GM12878 (cell line): ENCODE data around the gene CD34. TPM values are rescaled to one million over a fixed set of nuclear protein-coding genes. Genes with fewer than 3 reads are reported as not detected.

Experiments
- ATAC-seq: fragments of 200-7000 bp; cut with Tn5 transposase; 3 replicates; pipeline ENCODE4 v1.9.1; 2020; ENCODE audit warnings: mild to moderate bottlenecking, moderate library complexity
- BruUV-seq: library from RNA; stranded (reverse); fragments of 400-500 nt; replicated peaks from 2 replicates; lab custom pipeline; 2021; lab: Mats Ljungman, UMichigan
- CTCF ChIA-PET: fragments of 300-600 bp; sonication (Branson Sonifier 250); formaldehyde crosslinking; extraction: SDS; loops from one replicate; lab custom pipeline; 2021; ENCODE audit warnings: inconsistent platforms; lab: Yijun Ruan, JAX
- POLR2A ChIA-PET: fragments of 350-600 bp; formaldehyde crosslinking; extraction: SDS; loops from one replicate; lab custom pipeline; 2021; ENCODE audit warnings: inconsistent platforms; lab: Charles Lee
- RAD21 ChIA-PET: fragments of 300-600 bp; sonication (Branson Sonifier 250); formaldehyde crosslinking; loops from one replicate; lab custom pipeline; 2023; ENCODE audit warnings: antibody characterized with exemption; ENCODE audit not compliant: unreplicated experiment; lab: Charles Lee
- SMC1A ChIA-PET: fragments of 300-600 bp; sonication (Branson Sonifier 250); formaldehyde crosslinking; loops from one replicate; lab custom pipeline; 2023; ENCODE audit not compliant: unreplicated experiment, uncharacterized antibody; lab: Charles Lee
- DNase-seq: peaks from one replicate; pipeline ENCODE4 v3.0.0-alpha.2; 2011; ENCODE audit warnings: low read depth, low spot score
- FAIRE-seq: peaks from 3 replicates; lab custom pipeline; 2011; peaks lifted over from hg19 to GRCh38; lab: Jason Lieb, UNC
- H2AFZ ChIP-seq: 2 replicates; pipeline ENCODE4 v1.6.0; 2011; ENCODE audit warnings: low read depth, low read length, control low read depth; ENCODE audit not compliant: control insufficient read depth
- H3K27ac ChIP-seq: 2 replicates; pipeline ENCODE4 v1.5.1; 2011; ENCODE audit warnings: control low read depth; ENCODE audit not compliant: control insufficient read depth, insufficient read depth
- H3K27me3 ChIP-seq, 2 experiments: replicated peaks in 1 of 2; 2 replicates each; pipeline versions ENCODE4 v1.6.0 to v1.6.1; 2011; ENCODE audit warnings: low read length in 1 of 2; ENCODE audit not compliant: control insufficient read depth in 2 of 2, insufficient read depth in 2 of 2
- H3K36me3 ChIP-seq, 2 experiments: 2 replicates each; pipeline ENCODE4 v1.5.1; 2011; ENCODE audit warnings: low read length in 1 of 2; ENCODE audit not compliant: control insufficient read depth in 2 of 2, insufficient read depth in 2 of 2
- H3K4me1 ChIP-seq: 2 replicates; pipeline ENCODE4 v1.6.1; 2011; ENCODE audit warnings: mild to moderate bottlenecking, low read length, moderate library complexity, mixed read lengths; ENCODE audit not compliant: control insufficient read depth, insufficient read depth
- H3K4me2 ChIP-seq: 2 replicates; pipeline ENCODE4 v1.6.0; 2011; ENCODE audit warnings: control low read depth; ENCODE audit not compliant: control insufficient read depth, insufficient read depth
- H3K4me3 ChIP-seq: fragments of 200-600 bp; sonication (generic); 2 replicates; pipeline ENCODE4 v1.5.1; 2016
- H3K79me2 ChIP-seq: 2 replicates; pipeline ENCODE4 v1.6.0; 2011; ENCODE audit warnings: low read length; ENCODE audit not compliant: control insufficient read depth, insufficient read depth
- H3K9ac ChIP-seq: 2 replicates; pipeline ENCODE4 v1.8.0; 2011; ENCODE audit warnings: low read length, control low read depth, mixed read lengths; ENCODE audit not compliant: control insufficient read depth, insufficient read depth
- H3K9me3 ChIP-seq: replicated peaks from 3 replicates; pipeline ENCODE4 v1.5.1; 2011; ENCODE audit warnings: mild to moderate bottlenecking, low read length; ENCODE audit not compliant: control insufficient read depth, insufficient read depth
- H4K20me1 ChIP-seq: 2 replicates; pipeline ENCODE4 v1.6.0; 2011; ENCODE audit not compliant: control insufficient read depth, insufficient read depth
- ATF7 ChIP-seq: fragments of 450-650 bp; IDR thresholded peaks from 2 replicates; pipeline ENCODE4 v1.6.1; 2016; ENCODE audit warnings: low read depth, mild to moderate bottlenecking
- BACH1 ChIP-seq: fragments of 450-650 bp; IDR thresholded peaks from 2 replicates; pipeline ENCODE4 v1.6.1; 2017; ENCODE audit warnings: mild to moderate bottlenecking, borderline replicate concordance
- BHLHE40 ChIP-seq, 2 experiments: fragments of 450-650 bp in 1 of 2; IDR thresholded peaks; 2 replicates each; pipeline ENCODE4 v1.6.1; 2011 to 2017; ENCODE audit warnings: low read depth in 2 of 2, borderline replicate concordance in 1 of 2, improper control_type of control experiment in 1 of 2, low read length in 1 of 2, mild to moderate bottlenecking in 1 of 2
- CHD4 ChIP-seq: fragments of 200-600 bp; sonication (generic); IDR thresholded peaks from 2 replicates; pipeline ENCODE4 v1.6.1; 2016; ENCODE audit warnings: mild to moderate bottlenecking
- FOS ChIP-seq: IDR thresholded peaks from 3 replicates; pipeline ENCODE4 v1.6.1; 2011; ENCODE audit warnings: borderline replicate concordance; ENCODE audit not compliant: insufficient read length; ENCODE audit errors: extremely low read depth
- FOXM1 ChIP-seq: IDR thresholded peaks from 2 replicates; pipeline ENCODE4 v1.6.1; 2012; ENCODE audit warnings: low read depth, mild to moderate bottlenecking, inconsistent platforms, low read length, moderate library complexity
- MEF2A ChIP-seq: IDR thresholded peaks from 2 replicates; pipeline ENCODE4 v1.6.1; 2011; ENCODE audit warnings: low read depth, mild to moderate bottlenecking, low read length, moderate library complexity; ENCODE audit not compliant: insufficient read depth
- SIX5 ChIP-seq: IDR thresholded peaks from 2 replicates; pipeline ENCODE4 v1.6.1; 2011; ENCODE audit warnings: mild to moderate bottlenecking, low read depth, low read length, moderate library complexity; ENCODE audit not compliant: severe bottlenecking
- TARDBP ChIP-seq: IDR thresholded peaks from 2 replicates; pipeline ENCODE4 v1.6.1; 2016; ENCODE audit warnings: borderline replicate concordance
- ZNF622 ChIP-seq: fragments of 450-650 bp; IDR thresholded peaks from 2 replicates; pipeline ENCODE4 v1.6.1; 2017; ENCODE audit warnings: mild to moderate bottlenecking, inconsistent platforms
- ZZZ3 ChIP-seq: IDR thresholded peaks from 2 replicates; pipeline ENCODE4 v1.6.1; 2011; ENCODE audit warnings: low read depth; ENCODE audit not compliant: control insufficient read depth, insufficient read length
- WGBS: methylation state at CpG from one replicate; pipeline ENCODE4 v1.1.6; 2016; ENCODE audit warnings: low lambda C conversion rate; ENCODE audit not compliant: insufficient replicate concordance, insufficient coverage; ENCODE audit errors: missing lambda C conversion rate; 5-methylcytosine and 5-hydroxymethylcytosine counted together
- in situ Hi-C: fragments of 300-500 bp; cut with MboI; formaldehyde crosslinking; loops from 9 replicates; pipeline ENCODE4 v1.14.3; 2018; ENCODE audit warnings: mixed read lengths
- intact Hi-C: fragments of 100-400 bp; cut with micrococcal nuclease; formaldehyde crosslinking; loops from one replicate; pipeline ENCODE4 v1.14.2; 2022; ENCODE audit not compliant: unreplicated experiment
- polyA plus RNA-seq, 11 experiments: library from polyadenylated mRNA; depleted of rRNA in 4 of 11; unstranded in 6 of 11; stranded (reverse) in 5 of 11; fragments of >200 nt; fragmentation: Nextera tagmentation in 4 of 11; fragmentation: Illumina TruSeq in 1 of 11; extraction: Ambion mirVana in 4 of 11; extraction: Trizol in 1 of 11; gene quantifications; 1 replicate in 1 of 11; 2 replicates in 10 of 11; pipeline versions ENCODE4 v1.2.1 to v1.2.3, GENCODE V29; 2011 to 2016; ENCODE audit warnings: inconsistent platforms in 2 of 11, missing spikeins in 2 of 11, low read depth in 1 of 11
- total RNA-seq, 4 experiments: library from RNA; depleted of rRNA in 3 of 4; stranded (reverse); fragments of >200 nt in 3 of 4; fragmentation: Illumina TruSeq in 1 of 4; extraction: Trizol in 1 of 4; gene quantifications; 2 replicates each; pipeline versions ENCODE4 v1.2.1 to v1.2.3, GENCODE V29; 2013 to 2021
- TF ChIP-seq, protein P1 (sequence below): fragments of 450-650 bp; IDR thresholded peaks from 2 replicates; pipeline ENCODE4 v1.6.1; 2017; ENCODE audit warnings: borderline replicate concordance

Gene CD34
- total and polyA plus RNA-seq, 10 of the 15 experiments (the other 5 are each of a cell fraction or from before 2014, with no cell fraction given), result under 0.01 to 0.08 (median 0.02) TPM; not detected in 6

DNA sequence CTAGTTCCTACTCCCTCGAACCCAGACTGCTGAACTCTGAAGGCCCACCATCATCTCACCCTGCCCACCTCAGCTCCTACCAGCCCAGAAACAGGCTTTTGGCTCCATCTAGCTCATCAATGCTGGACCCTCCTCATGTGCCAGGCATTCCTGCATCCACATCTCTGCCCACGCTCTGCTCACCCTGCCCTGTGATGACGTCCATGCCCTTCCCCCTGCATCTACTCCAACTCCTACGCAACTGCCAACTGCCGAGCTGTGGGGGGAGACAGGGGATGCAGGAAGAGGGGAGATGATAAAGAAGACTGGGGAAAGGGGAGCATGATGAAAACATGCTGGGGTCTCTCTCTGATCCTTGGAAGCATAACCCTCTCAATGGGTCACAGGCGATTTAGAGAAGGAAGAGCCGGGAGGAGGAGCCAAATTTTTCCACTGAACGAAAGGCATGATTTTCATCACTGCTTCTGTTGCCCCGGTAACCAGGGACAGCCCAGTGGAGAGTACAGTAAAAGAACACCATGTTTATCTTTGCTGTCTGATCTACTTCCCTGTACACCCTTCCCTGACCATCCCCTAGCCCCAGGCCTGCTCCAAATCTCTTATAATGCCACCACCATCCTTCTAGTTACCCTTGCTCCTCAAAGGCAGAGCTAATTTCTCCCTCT lies 44.3 kb downstream of the CD34 start:
- TF ChIP-seq ZNF622, result no peak
- TF ChIP-seq SIX5, result no peak
- TF ChIP-seq, all 136 proteins: peak for 0
- FAIRE-seq (no peak), ATAC-seq (no peak), DNase-seq (no peak)
- H3K27ac ChIP-seq, result no peak overlapping the region
- ChIA-PET POLR2A (interaction anchor here (22.9 kb wide), 1 partner anchor 40 kb away, joined by 620 read pairs; no protein-coding TSS in a partner anchor), CTCF (interaction anchor here (2.3 to 17.7 kb wide), 6 partner anchors 8 to 96 kb away, joined by 13 to 821 read pairs (median 52); no protein-coding TSS in a partner anchor), SMC1A (interaction anchor here (1.4 to 21.3 kb wide), 6 partner anchors 14 to 56 kb away, joined by 4 to 444 read pairs (median 88); no protein-coding TSS in a partner anchor), RAD21 (interaction anchor here (0.6 to 16.7 kb wide), 5 partner anchors 8 to 70 kb away, joined by 3 to 265 read pairs (median 39); no protein-coding TSS in a partner anchor)
- no peak overlapping the region for H3K9ac ChIP-seq
- no peaks in the 10 kb centered on the region for H4K20me1 ChIP-seq
- H2AFZ ChIP-seq, result no peak overlapping the region
- H3K79me2 ChIP-seq, result peaks cover 20% of the 10 kb centered on the region
- intact Hi-C loops, result no loop called here
- H3K4me3 ChIP-seq, result peak overlapping the region; percentile 38; the same call in 1 of the 2 replicates
- peaks cover 0 to 5% of the 10 kb centered on the region in 2 experiments; a peak in 2 of 4 replicates for H3K36me3 ChIP-seq
- H3K4me2 ChIP-seq, result peak overlapping the region; percentile 92
- no peaks in the 10 kb centered on the region for H3K9me3 ChIP-seq
- 87% methylated on average over 9 of the region's 9 CpGs for WGBS
- in situ Hi-C loops, result loop anchor here (5.0 kb wide), 1 partner anchor 34 kb away; no protein-coding TSS in a partner anchor
- no TSS peak for BruUV-seq
- no peaks in the 10 kb centered on the region for H3K27me3 ChIP-seq
- H3K4me1 ChIP-seq, result peaks cover 46% of the 10 kb centered on the region

- POLR2A ChIA-PET, result interaction anchor here (0.8 to 22.9 kb wide), 4 partner anchors 9 to 80 kb away, joined by 4 to 620 read pairs (median 7); no protein-coding TSS in a partner anchor
- no peak for TF ChIP-seq BACH1
- TF ChIP-seq CHD4, result no peak
- TF ChIP-seq, protein P1, sequence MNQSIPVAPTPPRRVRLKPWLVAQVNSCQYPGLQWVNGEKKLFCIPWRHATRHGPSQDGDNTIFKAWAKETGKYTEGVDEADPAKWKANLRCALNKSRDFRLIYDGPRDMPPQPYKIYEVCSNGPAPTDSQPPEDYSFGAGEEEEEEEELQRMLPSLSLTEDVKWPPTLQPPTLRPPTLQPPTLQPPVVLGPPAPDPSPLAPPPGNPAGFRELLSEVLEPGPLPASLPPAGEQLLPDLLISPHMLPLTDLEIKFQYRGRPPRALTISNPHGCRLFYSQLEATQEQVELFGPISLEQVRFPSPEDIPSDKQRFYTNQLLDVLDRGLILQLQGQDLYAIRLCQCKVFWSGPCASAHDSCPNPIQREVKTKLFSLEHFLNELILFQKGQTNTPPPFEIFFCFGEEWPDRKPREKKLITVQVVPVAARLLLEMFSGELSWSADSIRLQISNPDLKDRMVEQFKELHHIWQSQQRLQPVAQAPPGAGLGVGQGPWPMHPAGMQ, result no peak
- peak; percentile 53 to 75 for TF ChIP-seq BHLHE40 (IDR thresholded peaks at IDR 0.05; ENCODE audit: borderline replicate concordance in 1 of 2, low read depth in 2 of 2, low read length in 1 of 2)
- no peak for TF ChIP-seq FOXM1
- TF ChIP-seq MEF2A, result no peak
- TF ChIP-seq ATF7, result peak; percentile 92
- TF ChIP-seq FOS, result no peak
- TF ChIP-seq TARDBP, result no peak
- TF ChIP-seq ZZZ3, result no peak
Measured at GRCh38 chr1:207863893-207864535, 46.9 kb downstream of the CD34 start.

More at GRCh38 chr1:207863893-207864535, 46.9 kb downstream of the CD34 start:
- Histone ChIP-seq H3K9me3 (no peaks in the 10 kb centered on the region), H3K36me3 (peaks cover 0 to 9% of the 10 kb centered on the region in 2 experiments; a peak in 2 of 4 replicates), H2AFZ (no peak overlapping the region; the same call in 1 of the 2 replicates), H3K27ac (peak overlapping the region; percentile 38), H3K4me2 (peak overlapping the region; percentile 56), H3K4me1 (peaks cover 48% of the 10 kb centered on the region), H4K20me1 (no peaks in the 10 kb centered on the region), H3K27me3 (no peaks in the 10 kb centered on the region), H3K4me3 (peak overlapping the region; percentile 17; the same call in 1 of the 2 replicates), H3K9ac (no peak overlapping the region), H3K79me2 (peaks cover 20% of the 10 kb centered on the region)
- 40% methylated on average over 8 of the region's 8 CpGs for WGBS
- in situ Hi-C loops (no loop called here), intact Hi-C loops (loop anchor here (5.0 kb wide), 1 partner anchor 107 kb away; no protein-coding TSS in a partner anchor)
- ChIA-PET CTCF (interaction anchor here (1.0 to 17.7 kb wide), 7 partner anchors 10 to 67 kb away, joined by 3 to 821 read pairs (median 49); no protein-coding TSS in a partner anchor), SMC1A (interaction anchor here (0.7 to 21.3 kb wide), 9 partner anchors 9 to 53 kb away, joined by 3 to 444 read pairs (median 4); no protein-coding TSS in a partner anchor), RAD21 (interaction anchor here (0.7 to 16.7 kb wide), 6 partner anchors 15 to 52 kb away, joined by 3 to 265 read pairs (median 24); no protein-coding TSS in a partner anchor)
- peak; percentile 75 for FAIRE-seq
- DNase-seq, result peak; percentile 70
- peak; percentile 80 for ATAC-seq
- BruUV-seq, result no TSS peak
